ENCODE results near the gene FEN1. TPM values are rescaled to one million over a fixed set of nuclear protein-coding genes. Genes with fewer than 3 reads are reported as not detected.

FEN1 gene
- polyA plus RNA-seq, 12 donors, result 13.2 to 24.6 (median 15.8) TPM; not detected in 1

- peak; percentile 54 for DNase-seq
These were observed 23.4 kb downstream of the FEN1 start for GRCh38 chr11:61815790-61816735.

GRCh38 chr11:61816736-61817455 is 24.2 kb downstream of the FEN1 start, which contains the start of gene FADS1:
Gene FADS1 (minus strand): TSS chr11:61817003. CDS start chr11:61816929, 74 bp downstream.
- peak; percentile 77 for DNase-seq

DNA sequence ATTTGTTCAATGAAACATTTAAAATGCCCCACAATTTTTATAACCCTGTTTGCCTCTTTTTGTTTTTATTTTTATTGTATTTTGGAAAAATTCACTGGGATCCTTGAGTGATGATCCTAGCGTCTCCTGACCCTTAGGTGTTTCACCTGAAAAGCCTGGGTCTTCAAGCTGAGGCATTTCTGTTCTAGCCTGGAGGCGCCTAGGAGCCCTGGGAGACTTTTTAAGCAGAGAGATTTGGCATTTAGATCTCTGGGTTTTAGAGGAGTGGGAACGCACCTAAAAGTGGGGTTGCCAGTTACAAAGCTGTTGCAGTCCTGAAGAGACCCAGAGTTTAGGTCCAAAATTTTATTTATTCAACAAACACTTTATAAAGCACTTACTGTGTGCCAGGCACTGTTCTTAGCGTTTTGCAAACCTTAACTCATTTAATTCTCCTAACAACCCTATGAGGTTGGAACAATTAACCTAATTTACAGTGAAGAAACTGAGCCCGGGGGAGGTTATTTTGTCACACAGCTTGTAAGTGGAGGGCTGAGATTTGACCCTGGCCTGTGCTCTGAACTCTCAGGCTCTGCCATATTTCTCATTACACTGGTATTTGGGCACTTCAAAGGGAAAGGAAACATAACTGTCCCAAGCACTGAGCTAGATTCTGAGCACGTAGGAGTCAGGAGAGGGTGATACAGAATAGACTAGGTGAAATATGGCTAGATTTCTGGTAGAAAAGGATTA is 24.9 kb downstream of the FEN1 start:
- DNase-seq, result no peak

- no peak for DNase-seq
These were observed 27.5 kb downstream of the FEN1 start for GRCh38 chr11:61820174-61820573.

- DNase-seq, result peak; percentile 66
These were observed 34.3 kb downstream of the FEN1 start for GRCh38 chr11:61826930-61827570.

DNA sequence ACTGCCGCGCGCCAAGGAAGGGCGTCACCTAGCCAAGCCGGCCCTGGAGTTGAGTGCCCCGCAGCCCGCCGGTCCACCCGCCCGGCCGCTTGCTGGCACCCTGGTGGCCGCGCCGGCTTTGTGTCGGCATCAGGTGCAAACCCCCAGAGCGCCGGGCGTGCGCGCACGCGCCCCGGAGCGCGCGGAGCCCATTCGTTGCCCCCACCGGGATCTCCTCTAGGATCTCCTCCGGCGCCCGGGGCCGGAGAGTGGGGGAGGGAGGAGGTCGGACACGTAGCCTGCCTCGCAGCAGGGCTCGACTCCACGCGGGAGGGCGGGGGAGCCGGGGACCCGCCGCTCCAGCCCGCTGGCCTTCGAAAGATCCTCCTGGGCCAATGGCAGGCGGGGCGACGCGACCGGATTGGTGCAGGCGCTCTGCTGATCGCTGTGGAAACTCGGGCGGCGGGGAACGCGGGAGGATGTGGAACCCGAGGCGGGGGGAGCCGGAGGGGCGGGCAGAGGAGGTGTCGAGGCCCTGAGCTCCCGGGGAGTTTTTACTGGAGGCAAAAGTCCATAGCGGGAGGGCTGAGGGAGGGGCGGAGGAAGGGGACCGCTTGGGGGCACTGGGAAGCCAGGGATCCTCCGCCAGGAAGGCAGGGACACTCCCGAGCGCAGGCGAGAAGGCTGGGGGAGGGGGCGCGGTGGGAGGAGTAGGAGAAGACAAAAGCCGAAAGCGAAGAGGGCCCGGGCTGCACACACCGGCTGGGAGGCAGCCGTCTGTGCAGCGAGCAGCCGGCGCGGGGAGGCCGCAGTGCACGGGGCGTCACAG is 35.1 kb downstream of the FEN1 start, which contains the start of gene FADS2:
Gene FADS2, plus strand, starts transcription at position 730 of the 808 bp plus-strand sequence. CDS start 91 bp downstream, outside the sequence.
- peak; percentile 98 for DNase-seq

DNA sequence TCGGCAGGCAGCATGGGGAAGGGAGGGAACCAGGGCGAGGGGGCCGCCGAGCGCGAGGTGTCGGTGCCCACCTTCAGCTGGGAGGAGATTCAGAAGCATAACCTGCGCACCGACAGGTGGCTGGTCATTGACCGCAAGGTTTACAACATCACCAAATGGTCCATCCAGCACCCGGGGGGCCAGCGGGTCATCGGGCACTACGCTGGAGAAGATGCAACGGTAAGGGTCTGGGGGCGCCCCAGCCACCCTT is 35.6 kb downstream of the FEN1 start:
- no peak for DNase-seq

DNA sequence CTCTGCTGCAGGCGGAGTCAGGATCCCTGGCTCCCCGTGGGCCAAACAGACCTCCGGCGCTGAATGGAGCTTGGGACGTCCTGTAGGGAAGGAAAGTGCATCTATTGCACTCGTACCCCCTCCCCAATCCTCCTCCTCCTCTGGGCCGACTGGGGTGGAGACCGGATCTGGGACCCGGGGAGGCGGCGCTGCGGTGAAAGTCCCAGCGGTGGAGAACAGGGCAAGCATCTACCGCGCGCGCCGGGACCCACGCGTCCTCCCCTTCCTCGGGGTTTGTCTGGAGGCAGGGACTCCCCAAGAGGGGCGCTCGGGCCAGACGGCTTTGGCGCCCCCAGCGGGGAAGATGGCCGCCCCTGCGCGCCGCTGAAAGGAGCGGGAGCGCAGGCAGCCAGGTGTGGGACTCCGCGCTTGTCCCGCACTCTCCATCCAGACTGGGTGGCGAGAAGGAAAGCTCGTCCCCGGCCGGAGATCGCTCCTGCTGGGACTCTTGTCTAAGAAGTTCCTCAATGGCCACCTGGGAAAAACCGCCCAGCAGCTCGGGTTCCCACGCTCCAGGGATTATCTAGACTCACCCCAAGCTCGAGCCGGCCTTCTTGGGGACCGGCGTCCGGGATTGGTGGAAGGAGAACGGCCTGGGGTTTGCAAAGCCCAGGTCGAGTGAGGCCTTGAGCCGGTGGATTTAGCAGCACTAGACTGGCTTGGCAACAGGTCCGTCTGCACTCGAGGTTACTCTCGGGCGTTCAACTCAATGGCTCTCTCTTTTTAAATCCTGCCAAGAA is 36.1 kb downstream of the FEN1 start:
- peak; percentile 43 for DNase-seq

DNA sequence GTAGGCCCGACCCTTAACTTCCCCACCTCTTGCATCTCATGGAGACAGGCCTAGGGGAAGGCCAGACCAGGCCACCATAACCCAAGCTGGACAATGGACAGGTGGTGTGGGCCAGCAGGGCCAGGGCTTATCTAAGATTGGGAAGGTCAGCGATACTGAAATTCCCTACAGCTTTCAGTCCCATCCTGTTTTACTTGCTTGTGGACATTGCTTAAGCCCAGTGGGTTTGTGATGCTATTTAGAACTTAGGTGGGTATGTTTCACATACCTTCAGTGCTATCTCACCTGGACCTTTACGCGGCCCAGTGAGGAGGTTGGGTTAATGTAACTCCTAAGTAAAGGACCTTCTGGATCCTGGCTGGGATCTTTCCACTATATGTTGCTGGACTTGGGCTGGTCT is 37.1 kb downstream of the FEN1 start:
- DNase-seq, result no peak

GRCh38 chr11:61830237-61831105 is 37.8 kb downstream of the FEN1 start:
- peak; percentile 48 for DNase-seq

GRCh38 chr11:61832207-61832606 is 39.5 kb downstream of the FEN1 start:
- DNase-seq, result no peak

DNA sequence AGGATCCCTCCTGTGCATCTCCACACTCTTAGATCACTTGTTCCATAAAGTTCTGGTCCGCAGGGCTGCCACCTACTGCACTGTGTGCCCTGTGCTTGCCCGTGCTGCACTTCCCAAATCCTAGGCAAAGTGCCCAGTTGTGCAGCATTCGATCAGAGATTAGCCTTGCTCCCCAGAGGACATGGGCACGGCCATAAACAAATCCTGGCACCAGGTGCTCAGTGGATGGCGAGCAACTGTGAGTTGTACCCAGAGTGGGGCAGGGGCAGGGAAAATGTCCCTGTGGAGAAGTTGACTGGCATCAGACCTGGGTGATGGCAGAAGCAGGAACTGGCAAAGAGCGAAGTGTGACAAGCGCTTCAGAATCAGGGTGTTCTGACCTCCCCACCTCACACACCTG is 40.0 kb downstream of the FEN1 start:
- DNase-seq, result no peak

DNA sequence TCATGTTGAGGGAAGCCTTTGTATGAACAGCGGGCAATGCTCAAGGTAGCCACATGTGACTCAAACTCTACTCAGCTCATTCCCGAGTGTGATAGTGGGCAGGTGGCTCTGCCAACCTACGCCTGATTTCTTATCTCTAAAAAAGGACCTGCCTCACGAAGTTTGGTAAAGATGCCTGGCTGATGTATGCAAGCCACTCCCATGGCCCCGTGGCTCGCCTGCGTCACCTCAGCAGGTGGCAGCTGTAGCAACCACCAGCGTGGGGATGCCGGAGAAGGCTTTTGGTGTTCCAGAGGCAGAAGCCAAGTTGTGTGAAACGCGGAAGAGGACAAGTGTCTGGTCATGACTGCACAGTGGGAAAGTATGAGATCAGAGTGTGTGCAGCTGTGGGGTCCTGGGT is 40.8 kb downstream of the FEN1 start:
- DNase-seq, result no peak

- no peak for DNase-seq
These were observed 41.2 kb downstream of the FEN1 start for GRCh38 chr11:61833926-61834277.

DNA sequence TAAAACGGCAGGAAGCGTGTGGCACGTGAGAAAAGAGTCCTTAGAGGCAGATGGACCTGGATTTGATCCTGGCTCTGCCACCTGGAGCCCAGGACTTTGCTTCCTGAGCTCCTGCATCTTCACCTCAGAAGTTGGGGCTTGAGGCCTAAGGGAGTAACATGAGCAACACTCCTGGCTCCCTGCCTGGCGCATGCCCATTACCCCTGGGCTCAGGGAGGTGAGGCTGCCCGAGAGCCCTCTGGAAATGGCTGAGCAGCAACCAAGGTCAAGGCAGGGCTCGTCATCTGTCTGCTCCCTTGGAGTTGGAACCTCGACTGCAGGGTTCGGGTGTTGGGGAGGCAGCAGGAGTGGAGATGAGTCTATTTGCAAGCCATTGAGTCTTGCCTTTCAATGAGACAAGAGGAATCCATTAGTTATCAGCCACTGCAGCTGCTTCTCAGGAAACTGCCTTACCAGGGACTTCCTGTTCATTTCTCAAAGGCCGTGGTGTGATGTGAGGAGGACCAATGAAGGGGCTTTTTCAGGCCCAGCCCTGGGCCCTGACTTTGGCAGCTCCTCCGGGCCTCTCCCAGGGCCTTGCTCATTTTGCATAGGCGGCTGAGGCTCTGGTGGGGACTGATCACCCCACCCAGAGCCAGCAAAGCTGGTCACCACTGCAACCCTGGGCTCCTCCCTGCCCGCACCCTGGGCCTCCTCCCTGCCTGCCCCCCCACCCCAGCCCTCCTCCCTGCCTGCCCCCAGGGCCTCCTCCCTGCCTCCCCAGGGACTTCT is 41.8 kb downstream of the FEN1 start:
- DNase-seq, result peak; percentile 71

DNA sequence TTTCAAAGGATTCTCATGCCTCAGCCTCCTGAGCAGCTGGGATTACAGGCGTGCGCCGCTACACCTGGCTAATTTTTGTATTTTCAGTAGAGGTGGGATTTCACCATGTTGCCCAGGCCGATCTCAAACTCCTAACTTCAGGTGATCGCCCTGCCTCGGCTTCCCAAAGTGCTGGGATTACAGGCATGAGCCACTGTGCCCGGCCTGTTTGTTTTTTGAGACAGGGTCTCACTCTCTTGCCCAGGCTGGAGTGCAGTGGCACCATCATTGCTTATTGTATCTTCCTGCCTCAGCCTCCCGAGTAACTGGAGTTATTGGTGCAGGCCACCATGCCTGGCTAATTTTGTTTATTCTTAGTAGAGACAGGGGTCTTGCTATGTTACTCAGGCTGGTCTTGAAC is 43.5 kb downstream of the FEN1 start:
- no peak for DNase-seq

DNA sequence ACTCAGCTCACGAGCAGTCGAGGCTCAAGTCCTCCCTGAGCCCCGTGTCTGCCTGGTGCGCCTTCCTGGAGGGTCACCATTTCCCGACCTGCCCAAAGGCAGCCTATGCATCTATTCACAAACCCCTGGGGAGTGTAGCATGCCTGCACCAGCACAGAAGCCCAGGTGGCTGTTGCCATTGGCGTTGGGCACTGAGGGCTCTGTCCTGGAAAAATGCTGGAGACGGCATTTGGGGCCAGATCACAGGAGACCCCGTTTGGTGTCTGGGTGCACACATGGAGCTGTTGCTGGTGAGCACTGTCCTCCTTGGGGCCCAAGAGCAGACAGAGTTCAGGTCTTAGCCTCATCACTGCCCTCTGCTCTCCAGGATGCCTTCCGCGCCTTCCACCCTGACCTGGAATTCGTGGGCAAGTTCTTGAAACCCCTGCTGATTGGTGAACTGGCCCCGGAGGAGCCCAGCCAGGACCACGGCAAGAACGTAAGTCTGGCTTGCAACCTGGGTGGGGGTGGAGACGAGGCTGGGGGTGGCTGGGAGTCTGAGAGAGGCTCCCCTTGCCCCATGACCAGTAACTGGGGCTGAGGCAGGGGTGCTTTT is 44.8 kb downstream of the FEN1 start:
- no peak for DNase-seq

DNA sequence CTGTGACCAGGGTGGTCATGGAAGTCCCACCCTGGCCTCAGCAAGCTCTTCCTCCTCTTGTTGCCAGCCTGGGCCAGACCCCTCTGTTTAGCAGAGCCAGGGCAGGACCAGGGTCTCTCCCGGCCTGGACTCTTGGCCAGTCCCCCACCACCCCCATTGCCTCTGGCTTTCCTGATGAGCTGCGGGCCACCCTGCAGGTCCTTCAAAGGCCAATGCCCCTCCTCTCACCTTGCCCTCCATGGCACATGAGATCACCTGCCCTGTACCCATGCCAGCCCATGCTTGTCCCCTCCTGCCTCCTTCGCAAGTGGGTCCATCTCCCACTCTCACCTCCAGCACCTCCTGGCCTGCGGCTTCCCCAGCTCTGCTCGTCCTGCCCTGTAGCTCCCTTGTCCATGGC is 45.8 kb downstream of the FEN1 start:
- no peak for DNase-seq
